Pulmonary artery endothelial cell (primary cell): Measurements from ENCODE around the gene C1orf52. TPM values are rescaled to one million over a fixed set of nuclear protein-coding genes. Genes with fewer than 3 reads are reported as not detected.
"Not testable (repeated sequence)": the region's sequence is repeated elsewhere in the genome, so short reads cannot be mapped to it uniquely, and the experiment has no call there.

Experiments
- DNase-seq: peaks from one replicate; pipeline ENCODE4 v3.0.0-alpha.2; 2011; ENCODE audit warnings: low read depth, low spot score
- total RNA-seq: library from RNA; depleted of rRNA; stranded (reverse); fragments of >200 nt; gene quantifications from 2 replicates; pipeline ENCODE4 v1.2.3, GENCODE V29; 2014

Gene C1orf52
- total RNA-seq, 1 donor from 2014 or later, result 24.4 TPM

DNA sequence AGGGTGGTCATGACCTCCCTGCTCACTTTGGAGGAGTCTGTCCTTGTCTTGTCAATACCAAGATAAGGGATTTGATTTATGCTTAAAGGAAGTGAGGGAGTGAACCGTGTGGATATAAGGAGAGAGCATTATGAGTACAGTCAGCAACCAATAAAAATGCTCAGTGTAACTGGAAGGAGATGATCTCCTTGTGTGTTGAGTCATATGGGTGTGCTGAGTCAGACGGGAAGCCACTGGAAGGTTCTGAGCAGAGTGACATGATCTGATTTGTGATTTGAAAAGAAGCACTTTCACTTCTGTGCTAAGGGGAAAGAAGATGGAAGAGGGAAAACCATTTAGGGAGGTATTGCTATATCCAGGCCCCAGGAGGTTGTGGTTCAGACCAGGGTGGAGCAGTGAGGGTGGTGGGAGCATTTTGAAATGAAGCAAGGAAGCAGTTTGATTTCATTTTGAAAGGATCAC lies 19.4 kb upstream of the C1orf52 start:
- peak; percentile 90 for DNase-seq

DNA sequence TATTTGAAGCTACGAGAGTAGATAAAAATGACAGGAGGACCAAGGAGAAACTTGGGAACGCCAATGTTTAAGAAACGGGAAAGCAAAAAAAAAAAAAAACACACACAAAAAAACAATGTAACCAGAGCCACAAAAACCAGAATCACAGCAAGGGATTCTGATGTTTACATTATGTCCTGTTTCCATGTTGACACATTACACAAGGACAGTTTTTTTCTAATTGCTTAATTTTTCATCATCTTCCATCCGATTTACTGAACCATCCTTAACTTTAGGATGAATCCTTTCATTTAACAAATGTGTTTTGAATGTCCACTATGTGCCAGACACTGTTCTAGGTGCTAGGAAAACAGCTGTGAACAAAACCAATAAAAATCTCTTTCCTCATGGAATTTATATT lies 18.3 kb upstream of the C1orf52 start:
- no peak for DNase-seq

DNA sequence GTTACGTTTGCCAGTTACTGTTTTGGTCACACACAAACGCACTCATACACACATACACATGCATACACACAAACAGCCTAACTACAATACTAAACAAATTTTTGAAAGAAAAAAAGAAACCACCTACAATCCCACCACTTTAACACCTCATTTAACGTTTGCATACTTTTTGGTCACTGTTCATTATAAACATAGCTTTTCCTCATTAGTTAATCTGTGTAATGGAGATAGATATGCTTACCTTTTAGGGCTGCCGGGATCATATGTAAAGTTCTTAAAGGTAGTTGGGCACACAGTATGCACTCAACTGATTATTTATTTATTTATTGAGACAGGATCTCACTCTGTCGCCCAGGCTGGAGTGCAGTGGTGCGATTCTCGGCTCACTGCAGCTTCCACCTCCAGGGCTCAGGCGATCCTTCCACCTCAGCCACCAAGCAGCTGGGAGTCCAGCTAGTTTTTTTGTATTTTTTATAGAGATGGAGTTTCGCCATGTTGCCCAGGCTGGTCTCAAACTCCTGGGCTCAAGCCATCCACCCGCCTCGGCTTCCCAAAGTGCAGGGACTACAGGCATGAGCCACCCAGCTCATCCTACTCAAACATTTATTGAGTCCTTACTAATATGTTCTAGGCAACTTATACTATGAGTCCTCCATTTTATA lies 17.6 kb upstream of the C1orf52 start:
- DNase-seq, result no peak

DNA sequence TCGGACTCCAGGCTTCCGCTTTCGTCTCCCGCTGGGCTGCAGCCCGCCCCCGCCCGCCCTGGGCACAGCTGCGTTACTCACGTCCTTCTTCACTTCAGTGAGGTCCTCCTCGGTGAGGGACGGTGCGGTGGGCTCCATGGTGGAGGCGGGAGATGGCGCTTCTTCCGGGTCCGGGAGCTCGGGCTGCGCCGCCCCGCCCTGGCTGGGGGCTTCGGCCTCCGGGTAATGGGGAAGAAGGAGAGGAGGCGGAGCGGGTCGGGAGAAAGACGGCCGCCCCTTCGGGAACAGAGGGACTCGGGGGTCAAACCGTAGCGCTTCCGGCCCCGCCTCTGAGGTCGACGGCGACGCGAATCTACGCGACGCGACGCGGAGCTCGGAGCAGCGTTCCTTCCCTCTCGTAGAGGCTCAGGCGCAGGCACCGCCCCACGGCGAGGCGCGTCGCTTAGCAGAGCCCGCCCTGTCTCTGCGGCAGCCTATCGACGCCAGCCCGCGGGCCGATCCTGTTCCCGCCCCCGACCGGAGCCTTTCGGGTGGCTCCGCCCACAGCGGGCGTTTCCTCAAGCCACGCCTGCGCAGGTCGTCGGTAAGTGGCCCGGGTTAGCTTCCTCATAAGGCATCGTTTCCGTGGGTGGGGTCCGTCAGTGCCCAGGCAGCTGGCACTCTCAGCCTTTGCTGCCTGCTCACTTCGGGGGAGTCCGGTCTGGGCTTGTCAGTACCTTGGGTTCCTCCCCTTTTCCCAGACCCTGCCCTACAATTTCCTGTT lies 16.9 kb upstream of the C1orf52 start, which contains the start of gene BCL10:
TSS of gene BCL10 (minus strand) at position 418 of the 763 bp plus-strand sequence. CDS start at position 138, 280 bp downstream.
- DNase-seq, result peak; percentile 97

DNA sequence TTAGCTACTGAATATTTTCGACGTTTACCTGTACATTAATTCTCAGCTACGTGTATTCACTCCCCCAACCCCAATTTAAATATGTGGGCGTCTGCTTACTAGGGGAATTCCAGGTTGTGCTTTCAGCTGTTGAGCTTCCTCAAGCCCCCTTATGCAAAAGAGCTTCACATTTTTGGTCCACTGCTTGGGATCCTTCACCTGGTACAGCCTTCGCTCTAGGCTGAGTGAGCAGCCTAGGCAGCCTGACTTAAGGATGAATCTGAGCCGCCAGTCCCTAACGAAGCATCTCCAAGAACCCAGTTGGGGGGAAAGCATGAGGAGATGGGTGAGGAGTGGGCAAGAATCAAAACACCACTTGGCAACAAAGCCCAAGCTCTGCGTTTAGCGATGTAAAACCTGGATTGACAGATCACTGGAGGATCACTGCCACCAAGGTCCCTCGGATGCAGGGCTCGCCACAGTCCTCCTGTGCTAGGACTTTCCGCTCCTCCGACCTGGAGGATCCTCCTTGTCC lies 16.3 kb upstream of the C1orf52 start:
- DNase-seq, result no peak

DNA sequence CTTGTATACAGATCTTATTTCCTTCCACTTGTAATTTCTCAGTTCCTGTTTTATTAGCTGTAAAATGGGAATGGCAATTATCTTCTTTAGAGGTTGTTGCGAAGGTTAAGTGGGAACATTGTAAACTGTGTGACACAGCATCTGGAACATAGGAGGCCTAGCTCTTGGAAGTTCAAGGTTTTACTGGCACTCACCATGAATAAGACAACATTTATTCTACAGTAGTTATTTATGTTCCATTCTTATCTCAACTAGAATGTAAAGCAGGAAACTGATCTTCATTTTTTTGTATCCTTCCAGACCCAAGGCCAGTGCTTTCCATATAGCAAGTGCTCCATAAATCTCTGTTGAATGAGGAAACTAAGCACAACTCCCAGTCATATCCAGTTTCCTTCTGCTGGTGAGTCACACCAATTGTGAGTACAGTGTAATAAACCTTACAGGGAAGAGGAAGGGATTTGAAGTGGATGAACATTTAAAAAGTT lies 15.5 kb upstream of the C1orf52 start:
- DNase-seq, result peak; percentile 69

DNA sequence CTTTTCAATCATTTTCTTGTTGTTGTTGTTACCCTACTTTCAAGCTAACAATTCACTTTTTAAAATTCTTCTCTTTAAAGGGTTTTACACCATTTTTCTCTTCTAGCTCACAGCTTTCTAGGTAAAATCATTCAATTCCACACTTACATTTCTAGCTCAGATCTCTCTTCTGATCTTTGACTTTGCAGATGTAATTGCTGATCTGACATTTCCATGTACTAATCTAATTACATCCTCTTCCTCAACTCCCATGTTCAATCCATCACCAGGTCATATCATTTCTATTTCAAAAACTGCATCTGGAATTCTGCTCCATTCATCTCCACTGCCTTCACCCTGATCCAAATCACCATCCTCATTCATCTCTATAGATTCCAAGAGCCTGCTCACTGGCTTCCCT lies 13.9 kb upstream of the C1orf52 start:
- DNase-seq, result no peak

DNA sequence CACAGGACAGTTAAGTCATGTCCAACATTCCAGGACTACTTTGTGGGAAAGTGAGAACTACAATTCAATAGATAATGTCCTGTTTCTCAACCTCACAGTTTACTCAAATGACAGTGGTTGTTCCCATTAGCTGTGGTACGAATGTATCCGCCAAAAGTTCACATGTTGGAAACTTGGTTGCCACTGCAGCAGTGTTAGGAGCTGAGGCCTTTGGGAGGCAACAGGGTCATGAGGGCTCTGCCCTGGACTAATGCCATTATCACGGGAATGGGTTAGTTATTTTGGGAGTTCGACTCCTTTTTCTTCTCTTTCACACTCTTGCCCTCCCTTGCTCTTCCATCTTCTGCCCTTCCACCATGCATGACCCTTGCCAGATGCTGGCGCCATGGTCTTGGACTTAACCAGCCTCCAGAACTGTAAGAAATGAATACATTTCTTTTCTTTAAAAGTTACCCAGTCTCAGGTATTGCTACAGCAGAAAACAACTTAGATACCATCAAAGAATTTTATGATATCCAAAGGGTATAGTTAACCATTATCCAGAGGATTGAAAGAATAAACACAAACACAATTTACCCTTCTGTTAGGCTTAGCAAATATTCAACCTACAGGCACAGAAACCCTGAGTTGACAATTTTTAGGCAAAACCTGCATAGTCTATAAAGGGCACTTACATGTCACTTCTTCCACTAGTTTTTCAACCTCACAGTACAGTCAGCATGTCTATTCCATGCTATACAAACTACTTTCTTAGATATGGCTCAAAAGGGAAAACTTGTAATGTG lies 9.5 kb upstream of the C1orf52 start:
- no peak for DNase-seq

DNA sequence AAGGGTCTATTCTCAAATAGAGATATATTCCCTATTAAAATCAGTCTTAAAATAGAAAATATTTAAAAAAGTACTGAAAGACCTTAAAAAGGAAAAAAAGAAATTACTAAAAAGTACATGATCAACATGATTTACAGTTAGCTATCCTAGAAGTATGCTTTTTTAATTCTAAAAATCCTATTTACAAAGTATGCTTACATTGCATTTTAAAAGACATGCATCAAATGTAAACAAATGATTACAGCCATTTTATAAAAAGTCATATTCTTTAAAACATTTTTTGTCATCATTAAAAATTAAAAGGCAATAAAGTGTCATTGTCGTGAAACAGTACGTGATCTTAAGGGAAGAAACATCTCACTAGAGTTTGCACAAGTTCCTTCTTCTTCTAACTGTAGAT lies 7.9 kb upstream of the C1orf52 start:
- DNase-seq, result no peak

DNA sequence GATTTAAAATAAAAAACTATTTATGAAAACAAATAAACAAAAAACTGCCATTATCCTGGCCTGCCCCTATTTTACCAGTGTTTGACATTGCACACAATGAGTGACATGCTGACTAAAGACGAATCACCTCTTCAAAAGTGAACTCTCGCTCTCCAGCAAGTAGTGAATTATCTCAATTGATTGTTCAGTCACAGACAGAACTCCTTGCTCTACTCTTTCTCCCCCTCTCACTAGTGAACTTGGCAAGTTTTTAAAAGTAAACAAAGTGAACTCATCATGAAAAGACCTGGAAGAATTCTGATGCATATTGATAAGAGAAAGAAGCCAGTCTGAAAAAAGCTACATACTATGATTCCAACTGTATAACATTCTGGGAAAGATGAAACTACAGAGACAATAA lies 4.7 kb upstream of the C1orf52 start:
- no peak for DNase-seq

DNA sequence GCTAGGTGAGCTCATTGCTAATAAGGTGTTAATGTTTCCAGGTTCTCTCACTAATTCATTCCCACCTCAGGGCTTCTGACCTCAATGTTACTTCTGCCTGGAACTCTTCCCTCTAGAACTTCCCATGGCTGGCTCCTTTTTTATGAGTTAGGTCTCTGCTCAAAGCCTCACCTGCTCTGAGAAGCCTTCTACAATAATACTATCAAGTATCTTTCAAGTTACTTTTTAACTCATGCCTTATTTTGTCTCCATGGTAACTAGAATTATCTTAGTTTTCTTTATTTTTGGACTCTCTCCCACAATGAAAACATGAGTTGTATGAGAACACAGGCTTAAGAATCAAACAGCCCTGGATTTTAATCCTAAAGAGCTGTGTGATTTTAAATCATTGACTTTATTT lies 3.5 kb upstream of the C1orf52 start:
- DNase-seq, result no peak

DNA sequence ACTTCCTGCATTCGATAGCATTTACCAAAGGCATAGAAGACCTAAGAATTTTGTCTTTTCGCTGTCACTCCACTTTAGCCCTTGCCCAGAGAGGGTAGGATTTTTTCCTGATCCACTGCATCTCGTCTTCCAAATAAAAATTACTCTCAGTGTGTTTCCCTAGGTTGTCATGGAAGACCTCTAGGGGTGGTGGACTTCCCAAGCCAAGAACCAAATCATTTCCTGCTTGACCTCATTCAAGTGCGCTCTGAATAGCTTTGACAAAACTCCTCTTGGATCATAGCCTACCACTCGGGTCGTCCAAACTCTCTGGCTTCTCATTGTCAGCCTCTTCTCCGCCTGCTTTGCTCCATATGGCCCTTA lies 431 bp upstream of the C1orf52 start:
- DNase-seq, result peak; percentile 58

DNA sequence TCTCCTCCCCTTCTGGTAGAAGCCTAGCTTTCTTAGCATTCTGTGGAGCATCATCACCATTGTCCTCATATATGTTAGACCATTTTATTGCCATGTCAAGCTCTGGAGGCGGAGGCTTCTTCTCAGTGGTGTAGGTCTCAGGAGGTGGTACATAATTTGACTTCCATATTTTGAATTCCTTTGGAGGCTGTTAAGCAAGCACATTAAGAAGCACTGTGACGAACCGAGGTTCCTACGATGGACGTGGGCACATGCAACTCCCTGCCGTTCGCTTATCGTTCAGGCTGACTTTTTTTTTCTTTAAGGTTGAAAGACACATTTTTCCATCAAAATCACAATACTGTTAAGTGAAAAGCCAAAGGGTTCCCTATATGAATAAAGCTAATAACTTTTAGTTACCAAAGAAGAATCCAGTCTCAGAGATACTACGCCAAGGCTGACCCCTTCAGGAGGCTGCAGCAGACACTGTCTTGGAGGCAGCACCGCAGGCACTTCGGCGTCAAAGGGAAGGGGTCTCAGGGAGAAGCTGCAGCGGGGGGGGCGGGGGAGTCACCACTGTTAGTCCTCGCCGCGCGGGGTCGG lies 835 bp downstream of the C1orf52 start:
- no peak for DNase-seq

DNA sequence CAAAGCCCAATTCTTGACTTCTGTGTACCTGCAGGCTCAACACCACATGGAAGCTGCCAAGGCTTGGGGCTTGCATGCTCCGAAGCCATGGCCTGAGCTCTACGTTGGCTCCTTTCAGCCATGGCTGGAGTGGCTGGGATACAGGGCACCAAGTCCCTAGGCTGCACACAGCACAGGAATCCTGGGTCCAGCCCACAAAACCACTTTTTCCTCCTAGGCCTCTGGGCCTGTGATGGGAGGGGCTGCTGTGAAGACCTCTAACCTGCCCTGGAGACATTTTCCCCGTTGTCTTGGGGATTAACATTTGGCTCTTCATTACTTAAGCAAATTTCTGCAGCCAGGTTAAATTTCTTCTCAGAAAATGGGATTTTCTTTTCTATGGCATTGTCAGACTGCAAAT lies 10.4 kb downstream of the C1orf52 start:
- DNase-seq, result not testable (repeated sequence)

DNA sequence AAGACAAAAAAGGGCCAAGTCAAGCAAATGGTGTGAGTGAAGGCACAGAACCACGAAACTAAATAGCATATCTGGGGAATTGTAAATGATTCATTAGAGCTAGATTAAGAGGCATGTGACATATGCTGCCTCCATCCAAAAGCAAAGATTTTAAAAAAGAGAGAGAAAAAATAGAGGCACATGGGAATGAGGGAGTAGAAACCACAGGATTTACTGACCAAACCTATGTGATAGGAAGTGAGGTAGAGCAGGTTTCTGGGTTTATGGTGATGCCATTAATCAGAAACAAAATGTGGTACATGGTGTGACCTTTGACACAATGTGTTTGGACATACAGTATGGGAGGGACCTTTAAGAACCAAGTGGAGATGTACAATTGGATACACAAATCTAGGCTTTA lies 13.6 kb downstream of the C1orf52 start:
- DNase-seq, result no peak

DNA sequence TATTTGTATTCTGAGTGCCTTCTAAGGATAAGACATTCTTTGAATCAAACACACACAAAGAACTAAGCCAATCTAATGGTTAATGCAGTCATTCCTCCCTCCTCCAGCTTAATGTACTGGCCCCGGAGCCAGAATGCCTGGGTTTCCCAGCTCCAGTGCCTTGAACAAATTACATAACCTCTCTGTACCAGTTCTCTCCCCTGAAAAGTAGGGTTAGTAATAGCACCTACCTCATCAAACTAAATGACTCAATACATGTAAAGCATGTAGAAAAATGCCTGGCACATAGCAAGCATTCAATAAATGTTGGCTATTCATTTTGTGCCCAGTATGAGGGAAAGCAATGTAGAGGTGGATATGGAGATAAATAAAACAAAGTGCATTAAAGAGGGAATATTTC lies 14.0 kb downstream of the C1orf52 start:
- DNase-seq, result no peak

DNA sequence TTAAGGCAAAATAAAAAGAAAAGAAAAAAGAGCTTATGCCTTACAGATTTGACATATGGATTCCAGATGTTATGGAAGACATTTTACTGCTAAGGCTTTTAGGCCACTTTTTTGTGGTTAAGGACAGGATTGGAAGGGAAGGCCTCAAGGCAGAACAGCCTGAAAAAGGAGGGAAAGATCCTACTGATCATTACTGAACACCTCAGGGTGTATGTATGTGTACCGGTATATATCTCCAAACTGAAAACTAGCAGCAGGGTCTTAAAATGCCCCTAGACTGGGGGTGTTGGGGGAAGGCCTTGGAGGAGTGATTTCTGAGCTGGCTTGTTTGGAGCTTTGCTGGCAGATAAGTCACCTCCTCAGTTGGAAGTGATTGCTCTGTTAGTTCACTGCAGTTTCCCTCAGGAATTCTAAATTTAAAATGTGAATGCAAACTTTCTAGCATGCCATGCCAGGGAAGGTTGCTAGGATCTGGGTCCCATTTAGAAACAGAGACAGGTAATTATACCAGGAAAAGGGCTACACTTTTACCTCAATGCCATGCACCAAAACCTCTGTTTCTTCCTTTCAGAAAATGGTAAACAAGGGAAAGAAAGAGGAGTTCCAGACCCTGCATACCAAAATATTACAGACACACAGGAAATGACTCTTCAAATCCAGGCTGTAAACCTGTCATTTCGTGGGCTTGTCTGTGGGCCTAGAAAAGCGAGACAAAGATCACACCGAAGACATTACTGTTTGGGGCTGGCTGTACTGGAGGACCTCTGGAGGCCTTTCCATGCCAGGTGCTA lies 15.0 kb downstream of the C1orf52 start:
- DNase-seq, result no peak

DNA sequence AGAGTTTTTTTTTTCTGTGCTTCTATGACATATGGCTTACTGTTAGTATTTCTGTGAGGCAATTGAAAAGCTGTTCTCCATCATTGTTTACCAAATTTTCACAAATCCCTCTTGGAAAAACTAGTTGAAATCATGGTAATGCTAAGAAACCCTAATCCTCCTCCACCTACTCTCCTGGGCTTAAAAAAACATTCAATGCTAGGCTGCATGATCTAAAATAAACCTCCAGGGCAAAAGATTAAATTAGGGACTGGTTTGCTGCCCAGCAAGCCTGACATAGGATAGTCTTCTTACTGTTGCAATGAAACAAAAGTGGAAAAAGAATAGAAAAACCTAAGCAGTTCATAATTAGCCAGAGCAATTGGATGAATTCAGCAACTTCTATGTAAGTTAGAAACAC lies 16.1 kb downstream of the C1orf52 start:
- DNase-seq, result no peak

DNA sequence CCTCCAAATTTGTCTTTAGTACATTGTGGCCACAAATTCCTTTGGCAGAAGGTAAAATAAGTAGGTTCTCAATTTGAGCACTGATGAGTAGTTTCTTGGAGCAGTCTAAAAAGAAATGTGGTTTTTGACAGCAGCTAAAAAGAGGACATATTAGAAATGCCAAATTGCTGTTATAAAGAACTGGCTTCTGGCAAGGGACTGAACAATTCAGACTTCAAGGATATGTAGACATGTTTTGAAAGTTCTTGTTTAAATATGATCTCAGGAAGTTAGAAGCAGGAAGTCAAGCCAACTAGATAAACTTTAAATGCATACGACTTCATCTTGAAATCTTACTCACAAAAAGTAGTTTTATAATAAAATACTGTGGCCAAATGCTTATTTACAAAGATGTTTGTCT lies 18.8 kb downstream of the C1orf52 start:
- DNase-seq, result no peak

DNA sequence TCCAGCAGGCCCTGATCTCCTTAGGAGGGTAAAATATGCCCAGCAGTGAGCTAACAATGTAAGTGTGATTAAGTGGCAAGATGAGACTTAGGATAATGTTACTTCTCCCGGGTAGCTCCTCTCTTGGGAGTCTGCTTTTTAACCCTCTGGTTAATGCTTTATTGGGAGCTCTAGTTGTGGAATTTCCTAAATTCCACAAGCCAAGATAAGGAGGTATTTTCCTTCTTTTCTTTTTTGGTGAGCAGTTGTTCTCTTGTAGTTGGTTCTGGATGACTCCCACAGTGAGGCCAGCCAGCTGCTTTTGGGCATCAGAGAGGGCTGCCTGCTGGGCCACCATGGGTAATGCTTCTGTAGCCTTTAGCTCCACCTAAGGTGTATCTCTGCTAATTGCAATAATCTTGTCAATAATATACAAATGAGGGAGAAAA lies 19.3 kb downstream of the C1orf52 start:
- no peak for DNase-seq

DNA sequence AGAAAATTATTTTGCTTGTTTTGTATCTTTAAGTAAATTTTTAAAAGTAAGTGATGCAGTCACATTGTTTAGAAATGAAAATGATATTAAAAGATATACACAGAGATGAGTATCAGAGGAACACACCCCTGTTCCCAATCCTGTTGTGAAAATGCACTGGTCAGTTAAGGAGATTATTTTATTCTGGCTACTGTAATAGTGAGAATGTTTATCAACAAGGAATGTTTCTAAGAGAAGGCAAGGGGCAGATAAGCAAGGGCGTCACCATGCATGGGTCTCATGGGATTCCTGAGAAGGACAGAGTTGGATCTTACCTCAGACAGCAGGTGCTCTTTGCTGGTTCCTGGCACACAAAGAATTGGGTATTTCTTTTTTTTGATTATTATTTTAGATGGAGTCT lies 21.8 kb downstream of the C1orf52 start:
- DNase-seq, result no peak
